PC-9 (cell line): ENCODE measurements around the gene F2RL1. TPM values are rescaled to one million over a fixed set of nuclear protein-coding genes. Genes with fewer than 3 reads are reported as not detected.
A peak's percentile ranks its signal among the peaks of the same experiment; 100 is the strongest.

Experiments used
- BruUV-seq: library from RNA; stranded (reverse); fragments of 400-500 nt; replicated peaks from 2 replicates; lab custom pipeline; 2021; lab: Mats Ljungman, UMichigan
- CTCF ChIA-PET: fragments of 300-600 bp; sonication (Branson Sonifier 250); formaldehyde crosslinking; loops from one replicate; lab custom pipeline; 2022; ENCODE audit warnings: antibody characterized with exemption; lab: Charles Lee
- POLR2A ChIA-PET: fragments of 300-600 bp; sonication (Branson Sonifier 250); formaldehyde crosslinking; loops from one replicate; lab custom pipeline; 2022; ENCODE audit warnings: antibody characterized with exemption; ENCODE audit not compliant: unreplicated experiment; lab: Charles Lee
- DNase-seq, 2 experiments: peaks; one replicate each; pipeline versions ENCODE4 v3.0.0 to v3.0.0-alpha.2; 2015 to 2022; ENCODE audit warnings: mixed read lengths in 1 of 2
- H2AFZ ChIP-seq: fragments of 200-600 bp; sonication (generic); 2 replicates; pipeline ENCODE4 v1.8.1; 2017; ENCODE audit warnings: antibody characterized with exemption
- H3F3A ChIP-seq: fragments of 200-600 bp; sonication (generic); 2 replicates; pipeline ENCODE4 v1.8.1; 2017; ENCODE audit warnings: antibody characterized with exemption, mild to moderate bottlenecking, low read depth; ENCODE audit not compliant: insufficient read depth
- H3K27ac ChIP-seq: fragments of 200-600 bp; sonication (generic); 2 replicates; pipeline ENCODE4 v1.6.1; 2016; ENCODE audit warnings: mixed run types
- H3K27me3 ChIP-seq: fragments of 200-600 bp; sonication (generic); 2 replicates; pipeline ENCODE4 v1.6.1; 2016; ENCODE audit warnings: low read depth, mixed run types; ENCODE audit not compliant: insufficient read depth
- H3K36me3 ChIP-seq: fragments of 200-600 bp; sonication (generic); 2 replicates; pipeline ENCODE4 v1.6.1; 2016; ENCODE audit warnings: low read depth, mixed run types
- H3K4me1 ChIP-seq: fragments of 200-600 bp; sonication (generic); replicated peaks from 2 replicates; pipeline ENCODE4 v1.6.1; 2016; ENCODE audit warnings: mixed run types; ENCODE audit not compliant: insufficient read depth
- H3K4me2 ChIP-seq: fragments of 200-600 bp; sonication (generic); 2 replicates; pipeline ENCODE4 v1.6.1; 2017; ENCODE audit warnings: mixed run types
- H3K4me3 ChIP-seq: fragments of 200-600 bp; sonication (generic); 2 replicates; pipeline ENCODE4 v1.6.1; 2016; ENCODE audit warnings: mixed run types
- H3K79me2 ChIP-seq: fragments of 200-600 bp; sonication (generic); 2 replicates; pipeline ENCODE4 v1.6.1; 2017; ENCODE audit warnings: low read depth, mixed run types
- H3K9me2 ChIP-seq: fragments of 200-600 bp; sonication (generic); 2 replicates; pipeline ENCODE4 v1.8.1; 2017; ENCODE audit warnings: mild to moderate bottlenecking; ENCODE audit not compliant: insufficient read depth
- H3K9me3 ChIP-seq: fragments of 200-600 bp; sonication (generic); 2 replicates; pipeline ENCODE4 v1.8.1; 2016; ENCODE audit warnings: low read depth; ENCODE audit not compliant: insufficient read depth
- H4K20me1 ChIP-seq: fragments of 200-600 bp; sonication (generic); 2 replicates; pipeline ENCODE4 v1.8.1; 2017; ENCODE audit not compliant: insufficient read depth
- CTCF ChIP-seq: fragments of 200-600 bp; sonication (generic); conservative IDR thresholded peaks from 2 replicates; pipeline ENCODE4 v1.6.1; 2017; ENCODE audit warnings: mixed run types, antibody characterized with exemption, mild to moderate bottlenecking, moderate library complexity
- EZH2 ChIP-seq: fragments of 200-600 bp; sonication (generic); IDR thresholded peaks from 2 replicates; pipeline ENCODE4 v1.8.0; 2017; ENCODE audit warnings: antibody characterized with exemption, low read depth
- intact Hi-C: fragments of 100-400 bp; cut with micrococcal nuclease; formaldehyde crosslinking; loops from one replicate; pipeline ENCODE4 v1.10.0; 2022; ENCODE audit not compliant: unreplicated experiment
- total RNA-seq: library from RNA; stranded (reverse); gene quantifications from 2 replicates; pipeline ENCODE4 v1.2.3, GENCODE V29; 2021

F2RL1 gene
- total RNA-seq, 1 experiment from 2014 or later: 34.5 TPM

- BruUV-seq: no TSS peak
- no peaks in the 10 kb centered on the region for H3K36me3 ChIP-seq
- peaks cover 37% of the 10 kb centered on the region for H3K4me1 ChIP-seq
- peaks cover 30% of the 10 kb centered on the region for H3F3A ChIP-seq
- no peak overlapping the region for H2AFZ ChIP-seq
- H3K9me3 ChIP-seq: no peaks in the 10 kb centered on the region
- H3K79me2 ChIP-seq: no peaks in the 10 kb centered on the region
- intact Hi-C loops: no loop called here
- H3K9me2 ChIP-seq: no peaks in the 10 kb centered on the region
- ChIA-PET POLR2A (interaction anchor here (0.6 kb wide), 1 partner anchor 52 kb away, joined by 3 read pairs; no protein-coding TSS in a partner anchor), CTCF (interaction anchor here (0.6 kb wide), 1 partner anchor 167 kb away, joined by 4 read pairs; no protein-coding TSS in a partner anchor)
- H3K27ac ChIP-seq: 0 out of 2 replicates have a peak overlapping the region, but pooled peaks have one; percentile 29
- no peaks in the 10 kb centered on the region for H4K20me1 ChIP-seq
- H3K4me3 ChIP-seq: no peak overlapping the region
- 0 out of 2 replicates have a peak overlapping the region, but pooled peaks have one; percentile 30 for H3K4me2 ChIP-seq
- DNase-seq: peak in 1 of 2 experiments; percentile 75
- H3K27me3 ChIP-seq: no peaks in the 10 kb centered on the region
- TF ChIP-seq CTCF (no peak), EZH2 (no peak)
These were observed 11.5 kb upstream of the F2RL1 start for GRCh38 chr5:76807296-76807695.

- Histone ChIP-seq H4K20me1 (no peaks in the 10 kb centered on the region), H3F3A (peaks cover 26% of the 10 kb centered on the region), H3K27me3 (no peaks in the 10 kb centered on the region), H3K9me3 (no peaks in the 10 kb centered on the region), H3K4me2 (no peak overlapping the region), H3K27ac (no peak overlapping the region), H3K9me2 (no peaks in the 10 kb centered on the region), H2AFZ (no peak overlapping the region), H3K36me3 (no peaks in the 10 kb centered on the region), H3K79me2 (no peaks in the 10 kb centered on the region), H3K4me1 (peaks cover 32% of the 10 kb centered on the region), H3K4me3 (no peak overlapping the region)
- no peak for TF ChIP-seq CTCF
- no peak for TF ChIP-seq EZH2
- intact Hi-C loops: no loop called here
- ChIA-PET CTCF (no interaction called here), POLR2A (no interaction called here)
- DNase-seq: no peak
- BruUV-seq: no TSS peak
These were observed 10.6 kb upstream of the F2RL1 start for GRCh38 chr5:76808141-76808691.

- no peaks in the 10 kb centered on the region for H3K27me3 ChIP-seq
- intact Hi-C loops: no loop called here
- no TSS peak for BruUV-seq
- H3K27ac ChIP-seq: no peak overlapping the region
- TF ChIP-seq CTCF: no peak
- TF ChIP-seq EZH2: no peak
- peaks cover 39% of the 10 kb centered on the region for H3K4me1 ChIP-seq
- CTCF ChIA-PET: no interaction called here
- POLR2A ChIA-PET: no interaction called here
- no peaks in the 10 kb centered on the region for H4K20me1 ChIP-seq
- H3K9me3 ChIP-seq: no peaks in the 10 kb centered on the region
- peaks cover 36% of the 10 kb centered on the region for H3F3A ChIP-seq
- H3K4me3 ChIP-seq: no peak overlapping the region
- H3K36me3 ChIP-seq: no peaks in the 10 kb centered on the region
- H3K4me2 ChIP-seq: no peak overlapping the region
- H3K79me2 ChIP-seq: no peaks in the 10 kb centered on the region
- H2AFZ ChIP-seq: no peak overlapping the region
- no peaks in the 10 kb centered on the region for H3K9me2 ChIP-seq
- DNase-seq: no peak
These were observed 9.7 kb upstream of the F2RL1 start for GRCh38 chr5:76809141-76809540.
